SK-N-SH treated with all-trans-retinoic acid at 6 μM for 48 hours (cell line): Measurements from ENCODE around the gene NHS.

Experiments
- ATAC-seq: fragments of 200-7000 bp; cut with Tn5 transposase; 3 replicates; pipeline ENCODE4 v1.9.1; 2020; ENCODE audit warnings: mild to moderate bottlenecking, moderate library complexity
- ARNTL ChIP-seq: fragments of 450-650 bp; formaldehyde crosslinking; IDR thresholded peaks from 2 replicates; pipeline ENCODE4 v1.5.0; 2020; ENCODE audit warnings: low read depth, mild to moderate bottlenecking, moderate library complexity, borderline replicate concordance
- BACH2 ChIP-seq: fragments of 250-450 bp; sonication (Bioruptor Pico); IDR thresholded peaks from 2 replicates; pipeline ENCODE4 v1.9.0; 2021; ENCODE audit warnings: mild to moderate bottlenecking, borderline replicate concordance
- CREB5 ChIP-seq: fragments of 250-450 bp; sonication (Bioruptor Pico); IDR thresholded peaks from 2 replicates; pipeline ENCODE4 v1.5.1; 2020; ENCODE audit warnings: low read depth, mild to moderate bottlenecking, moderate library complexity
- CSDC2 ChIP-seq: fragments of 250-450 bp; sonication (Bioruptor Pico); IDR thresholded peaks from 2 replicates; pipeline ENCODE4 v1.5.0; 2020; ENCODE audit warnings: mild to moderate bottlenecking, moderate library complexity
- ESRRG ChIP-seq: fragments of 250-450 bp; sonication (Bioruptor Pico); IDR thresholded peaks from 2 replicates; pipeline ENCODE4 v1.6.1; 2021; ENCODE audit warnings: mild to moderate bottlenecking
- GLIS3 ChIP-seq: fragments of 250-450 bp; sonication (Bioruptor Pico); IDR thresholded peaks from 2 replicates; pipeline ENCODE4 v1.5.0; 2020; ENCODE audit warnings: mild to moderate bottlenecking, moderate library complexity
- ISL1 ChIP-seq: fragments of 250-450 bp; sonication (Bioruptor Pico); IDR thresholded peaks from 2 replicates; pipeline ENCODE4 v2.1.2; 2022; ENCODE audit warnings: mild to moderate bottlenecking, moderate library complexity
- OSR1 ChIP-seq: fragments of 250-450 bp; sonication (Bioruptor Pico); IDR thresholded peaks from 2 replicates; pipeline ENCODE4 v1.8.0; 2022; ENCODE audit warnings: moderate library complexity, mild to moderate bottlenecking, inconsistent platforms
- POU6F1 ChIP-seq: fragments of 250-450 bp; sonication (Bioruptor Pico); IDR thresholded peaks from 2 replicates; pipeline ENCODE4 v1.8.0; 2021; ENCODE audit warnings: low read depth, mild to moderate bottlenecking, moderate library complexity, borderline replicate concordance
- PPARA ChIP-seq: fragments of 250-450 bp; sonication (Bioruptor Pico); IDR thresholded peaks from 2 replicates; pipeline ENCODE4 v1.5.0; 2020; ENCODE audit warnings: mild to moderate bottlenecking, borderline replicate concordance
- RARB ChIP-seq: fragments of 250-450 bp; sonication (Bioruptor Pico); IDR thresholded peaks from 2 replicates; pipeline ENCODE4 v1.8.0; 2021; ENCODE audit warnings: mild to moderate bottlenecking, moderate library complexity
- SNAI2 ChIP-seq: fragments of 250-450 bp; sonication (Bioruptor Pico); IDR thresholded peaks from 2 replicates; pipeline ENCODE4 v1.5.0; 2020; ENCODE audit warnings: mild to moderate bottlenecking, moderate library complexity
- TCF4 ChIP-seq: fragments of 250-450 bp; sonication (Bioruptor Pico); IDR thresholded peaks from 2 replicates; pipeline ENCODE4 v1.8.0; 2021; ENCODE audit warnings: mild to moderate bottlenecking, moderate library complexity, borderline replicate concordance
- TOX ChIP-seq: fragments of 250-450 bp; sonication (Bioruptor Pico); IDR thresholded peaks from 2 replicates; pipeline ENCODE4 v1.8.0; 2021; ENCODE audit warnings: mild to moderate bottlenecking, moderate library complexity, borderline replicate concordance
- ZC3H10 ChIP-seq: fragments of 250-450 bp; sonication (Bioruptor Pico); IDR thresholded peaks from 2 replicates; pipeline ENCODE4 v1.5.1; 2021; ENCODE audit warnings: mild to moderate bottlenecking, moderate library complexity
- ZFP3 ChIP-seq: fragments of 250-450 bp; sonication (Bioruptor Pico); IDR thresholded peaks from 2 replicates; pipeline ENCODE4 v1.5.0; 2020; ENCODE audit warnings: mild to moderate bottlenecking, moderate library complexity
- ZNF565 ChIP-seq: fragments of 450-650 bp; formaldehyde crosslinking; conservative IDR thresholded peaks from 2 replicates; pipeline ENCODE4 v1.5.0; 2020; ENCODE audit warnings: low read depth, mild to moderate bottlenecking, moderate library complexity
- ZNF70 ChIP-seq: fragments of 450-650 bp; formaldehyde crosslinking; IDR thresholded peaks from 2 replicates; pipeline ENCODE4 v1.5.0; 2020; ENCODE audit warnings: mild to moderate bottlenecking, moderate library complexity
- TF ChIP-seq, protein P1 (sequence below): fragments of 250-450 bp; sonication (Bioruptor Pico); IDR thresholded peaks from 2 replicates; pipeline ENCODE4 v1.5.1; 2021; ENCODE audit warnings: mild to moderate bottlenecking, moderate library complexity
- TF ChIP-seq, protein P2 (sequence below): fragments of 250-450 bp; sonication (Bioruptor Pico); IDR thresholded peaks from 2 replicates; pipeline ENCODE4 v1.8.0; 2020; ENCODE audit warnings: mild to moderate bottlenecking, moderate library complexity, borderline replicate concordance

The NHS gene

GRCh38 chrX:17336377-17336776 is 38.6 kb upstream of the NHS start:
- ATAC-seq = no peak
- TF ChIP-seq TCF4 (CRISPR knock-in tag) (no peak), ARNTL (no peak), TOX (CRISPR knock-in tag) (no peak), CSDC2 (CRISPR knock-in tag) (no peak), GLIS3 (no peak), POU6F1 (CRISPR knock-in tag) (no peak), CREB5 (no peak)
- TF ChIP-seq, protein P1, sequence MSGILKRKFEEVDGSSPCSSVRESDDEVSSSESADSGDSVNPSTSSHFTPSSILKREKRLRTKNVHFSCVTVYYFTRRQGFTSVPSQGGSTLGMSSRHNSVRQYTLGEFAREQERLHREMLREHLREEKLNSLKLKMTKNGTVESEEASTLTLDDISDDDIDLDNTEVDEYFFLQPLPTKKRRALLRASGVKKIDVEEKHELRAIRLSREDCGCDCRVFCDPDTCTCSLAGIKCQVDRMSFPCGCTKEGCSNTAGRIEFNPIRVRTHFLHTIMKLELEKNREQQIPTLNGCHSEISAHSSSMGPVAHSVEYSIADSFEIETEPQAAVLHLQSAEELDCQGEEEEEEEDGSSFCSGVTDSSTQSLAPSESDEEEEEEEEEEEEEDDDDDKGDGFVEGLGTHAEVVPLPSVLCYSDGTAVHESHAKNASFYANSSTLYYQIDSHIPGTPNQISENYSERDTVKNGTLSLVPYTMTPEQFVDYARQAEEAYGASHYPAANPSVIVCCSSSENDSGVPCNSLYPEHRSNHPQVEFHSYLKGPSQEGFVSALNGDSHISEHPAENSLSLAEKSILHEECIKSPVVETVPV = no peak

DNA sequence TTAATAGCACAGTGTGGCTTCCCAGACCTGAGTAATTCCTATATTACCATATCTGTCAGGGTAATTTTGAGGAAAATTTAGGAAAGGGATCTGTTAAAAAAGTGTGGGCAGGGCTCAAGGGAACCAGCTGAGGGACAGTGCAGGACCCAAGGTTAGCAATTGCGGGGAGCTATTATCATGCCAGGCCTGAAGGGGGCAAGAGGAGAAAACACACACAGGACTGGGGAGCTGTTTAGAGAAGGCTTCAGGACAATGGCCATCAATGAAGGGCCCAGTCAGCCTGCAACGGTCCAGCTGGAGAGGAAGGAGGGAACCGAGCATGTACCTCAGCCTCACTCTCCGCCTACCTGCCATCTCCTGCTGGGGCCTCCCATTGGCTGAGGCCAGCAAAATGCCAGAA is 19.0 kb upstream of the NHS start:
- no peak for ATAC-seq
- TF ChIP-seq, protein P2, sequence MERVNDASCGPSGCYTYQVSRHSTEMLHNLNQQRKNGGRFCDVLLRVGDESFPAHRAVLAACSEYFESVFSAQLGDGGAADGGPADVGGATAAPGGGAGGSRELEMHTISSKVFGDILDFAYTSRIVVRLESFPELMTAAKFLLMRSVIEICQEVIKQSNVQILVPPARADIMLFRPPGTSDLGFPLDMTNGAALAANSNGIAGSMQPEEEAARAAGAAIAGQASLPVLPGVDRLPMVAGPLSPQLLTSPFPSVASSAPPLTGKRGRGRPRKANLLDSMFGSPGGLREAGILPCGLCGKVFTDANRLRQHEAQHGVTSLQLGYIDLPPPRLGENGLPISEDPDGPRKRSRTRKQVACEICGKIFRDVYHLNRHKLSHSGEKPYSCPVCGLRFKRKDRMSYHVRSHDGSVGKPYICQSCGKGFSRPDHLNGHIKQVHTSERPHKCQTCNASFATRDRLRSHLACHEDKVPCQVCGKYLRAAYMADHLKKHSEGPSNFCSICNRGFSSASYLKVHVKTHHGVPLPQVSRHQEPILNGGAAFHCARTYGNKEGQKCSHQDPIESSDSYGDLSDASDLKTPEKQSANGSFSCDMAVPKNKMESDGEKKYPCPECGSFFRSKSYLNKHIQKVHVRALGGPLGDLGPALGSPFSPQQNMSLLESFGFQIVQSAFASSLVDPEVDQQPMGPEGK (CRISPR knock-in tag) = no peak
- TF ChIP-seq POU6F1 (CRISPR knock-in tag) = no peak
- TF ChIP-seq GLIS3 = no peak
- TF ChIP-seq ZNF70 (CRISPR knock-in tag) = no peak
- no peak for TF ChIP-seq BACH2 (CRISPR knock-in tag)
- TF ChIP-seq ESRRG (CRISPR knock-in tag) = no peak
- no peak for TF ChIP-seq OSR1 (CRISPR knock-in tag)
- TF ChIP-seq TCF4 (CRISPR knock-in tag) = no peak

DNA sequence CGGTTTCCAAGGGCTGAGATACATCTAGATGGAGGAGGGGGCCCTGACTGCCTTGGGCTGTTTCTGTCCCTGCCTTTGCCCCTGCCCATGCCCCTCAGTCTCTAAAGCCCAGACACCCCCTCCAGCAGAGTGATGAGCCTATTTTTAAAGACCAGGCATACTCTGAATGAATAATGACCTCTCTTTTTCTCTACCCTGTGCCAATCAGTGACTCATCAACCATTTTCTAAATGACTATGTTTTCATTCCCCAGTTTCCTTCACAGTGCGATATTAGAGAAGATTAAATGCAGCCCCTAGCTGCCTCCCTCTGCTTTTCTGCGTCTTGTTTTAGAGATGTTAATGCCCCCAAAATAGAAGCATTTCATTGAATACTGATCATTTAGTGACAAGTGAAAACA is 15.5 kb upstream of the NHS start:
- TF ChIP-seq ZC3H10 (CRISPR knock-in tag) (no peak), RARB (CRISPR knock-in tag) (no peak), ISL1 (CRISPR knock-in tag) (peak; percentile 53; the same call in 1 of the 2 replicates), ZNF70 (CRISPR knock-in tag) (no peak), TOX (CRISPR knock-in tag) (no peak), ARNTL (no peak)
- ATAC-seq = peak; percentile 90

- ATAC-seq = peak; percentile 68
- TF ChIP-seq ZFP3 (CRISPR knock-in tag) (no peak), ARNTL (no peak), POU6F1 (CRISPR knock-in tag) (no peak), ESRRG (CRISPR knock-in tag) (no peak), GLIS3 (no peak), PPARA (CRISPR knock-in tag) (no peak), SNAI2 (no peak), TOX (CRISPR knock-in tag) (no peak), CSDC2 (CRISPR knock-in tag) (no peak), RARB (CRISPR knock-in tag) (no peak), BACH2 (CRISPR knock-in tag) (no peak), ZNF565 (no peak), ZNF70 (CRISPR knock-in tag) (no peak)
- TF ChIP-seq, protein P2 (CRISPR knock-in tag) = no peak
- TF ChIP-seq, protein P1 = no peak
Observed at GRCh38 chrX:17361620-17362019, 13.4 kb upstream of the NHS start.
